HG02943 (cell line): ENCODE measurements around the gene CALCOCO1.

ENCODE experiments used
- ATAC-seq: cut with Tn5 transposase; IDR thresholded peaks from one replicate; pipeline ENCODE4 v1.9.1; 2021; ENCODE audit warnings: mild to moderate bottlenecking, low read depth, moderate library complexity; ENCODE audit not compliant: unreplicated experiment

The CALCOCO1 gene

DNA sequence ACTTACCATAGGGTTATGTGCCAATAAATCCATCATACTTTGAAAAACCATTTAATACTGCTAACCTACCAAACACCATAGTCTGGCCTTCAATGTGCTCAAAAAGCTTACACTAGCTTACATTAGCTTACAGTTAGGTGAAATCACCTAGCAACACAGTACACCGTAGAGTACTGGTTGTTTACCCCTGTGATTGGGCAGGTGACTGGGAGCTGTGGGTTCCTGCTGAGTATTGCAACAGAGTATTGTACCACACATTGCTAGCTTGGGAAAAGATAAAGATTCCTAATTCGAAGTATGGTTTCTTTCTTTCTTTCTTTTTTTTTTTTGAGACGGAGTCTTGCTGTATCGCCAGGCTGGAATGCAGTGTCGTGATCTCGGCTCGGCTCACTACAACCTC lies 56.9 kb downstream of the CALCOCO1 start:
- no peak for ATAC-seq

DNA sequence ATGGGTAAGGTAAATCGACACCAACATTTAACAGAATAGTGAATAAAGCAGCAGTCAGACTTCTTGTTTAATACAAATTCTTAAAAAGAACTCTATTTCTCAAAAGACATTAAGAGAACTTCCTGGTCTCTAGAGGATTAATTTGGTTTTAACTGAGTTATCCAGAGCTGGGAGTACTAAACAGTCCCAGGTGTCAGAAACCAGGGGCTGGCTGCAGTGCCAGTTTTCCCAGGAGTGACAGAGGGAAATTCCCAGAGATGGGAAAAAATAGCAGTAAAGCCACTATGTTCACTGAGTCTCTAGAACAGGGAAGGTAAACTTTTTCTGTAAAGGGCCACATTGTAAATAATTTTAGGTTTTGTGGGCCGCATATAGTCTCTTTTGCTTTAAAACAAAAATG lies 60.2 kb downstream of the CALCOCO1 start:
- ATAC-seq = no peak

DNA sequence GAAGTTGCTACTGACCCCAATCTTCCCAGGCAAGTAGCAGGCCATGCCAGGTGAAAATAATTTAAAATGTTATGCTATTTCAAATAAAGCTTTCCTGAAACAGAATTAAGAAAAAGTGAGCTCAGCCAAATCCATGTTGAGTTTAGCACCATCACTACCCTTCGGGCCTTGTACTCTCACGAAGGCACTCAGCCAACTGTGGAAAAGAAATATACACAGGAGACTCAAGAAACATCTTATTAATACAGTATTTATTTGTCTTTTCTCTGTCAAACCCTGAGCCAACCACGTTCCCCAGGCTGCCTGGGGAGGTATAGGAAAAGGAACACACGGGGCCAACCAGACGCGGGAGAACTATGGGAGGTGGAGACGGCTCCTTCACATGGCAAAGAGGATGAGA lies 62.3 kb downstream of the CALCOCO1 start:
- ATAC-seq = no peak

DNA sequence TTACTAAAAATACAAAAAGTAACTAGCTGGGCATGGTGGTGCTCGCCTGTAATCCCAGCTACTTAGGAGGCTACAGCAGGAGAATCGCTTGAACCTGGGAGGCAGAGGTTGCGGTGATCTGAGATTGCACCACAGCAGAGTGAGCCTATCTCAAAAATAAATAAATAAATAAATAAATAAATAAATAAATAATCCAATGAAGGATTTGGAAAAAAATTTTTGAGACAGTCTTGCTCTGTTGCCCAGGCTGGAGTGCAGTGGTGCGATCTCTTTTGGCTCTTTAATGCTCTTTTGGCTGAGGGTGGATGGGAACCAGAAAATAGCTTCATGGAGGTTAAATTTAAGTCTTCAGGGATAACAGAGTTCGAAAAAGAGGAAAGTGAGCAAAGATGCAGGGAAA lies 63.1 kb downstream of the CALCOCO1 start:
- ATAC-seq = no peak

DNA sequence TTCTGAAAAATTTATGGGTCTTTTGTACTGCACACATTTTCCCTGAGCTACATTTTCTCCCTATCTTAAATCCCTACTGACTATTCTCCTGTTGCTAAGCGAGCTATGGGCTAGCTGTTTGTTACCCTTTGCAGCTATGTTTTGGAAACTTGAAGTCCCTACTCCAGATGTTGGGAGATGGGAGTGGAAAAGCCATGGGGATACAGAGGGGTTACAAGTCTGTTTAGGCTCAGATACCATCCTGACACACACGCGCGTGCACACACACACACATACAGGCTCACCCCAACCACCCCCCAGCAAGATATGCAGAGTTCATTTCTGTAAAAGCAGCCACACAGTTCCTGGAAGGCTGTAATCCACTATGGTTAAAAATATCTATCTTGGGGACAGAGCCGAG lies 67.2 kb downstream of the CALCOCO1 start:
- no peak for ATAC-seq

DNA sequence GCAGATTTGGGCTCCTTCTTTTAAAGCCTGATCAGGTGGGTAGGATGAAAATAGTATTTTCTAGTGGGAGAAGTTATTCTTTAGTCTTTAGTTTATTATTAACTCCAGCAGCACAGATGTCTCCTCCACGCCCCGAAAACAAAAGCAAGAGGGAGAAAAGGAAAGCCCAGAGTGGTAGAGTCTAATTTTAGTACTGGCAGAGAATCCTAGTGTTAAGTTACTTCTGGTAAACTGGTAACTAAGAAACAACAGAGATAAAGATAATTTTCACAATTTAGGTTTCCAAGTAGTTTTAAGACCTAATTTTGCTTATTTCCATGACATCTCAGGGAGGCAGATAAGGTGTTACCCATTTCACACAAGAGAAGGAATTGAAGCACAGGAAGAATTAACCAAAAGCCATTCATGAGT lies 67.7 kb downstream of the CALCOCO1 start:
- no peak for ATAC-seq

DNA sequence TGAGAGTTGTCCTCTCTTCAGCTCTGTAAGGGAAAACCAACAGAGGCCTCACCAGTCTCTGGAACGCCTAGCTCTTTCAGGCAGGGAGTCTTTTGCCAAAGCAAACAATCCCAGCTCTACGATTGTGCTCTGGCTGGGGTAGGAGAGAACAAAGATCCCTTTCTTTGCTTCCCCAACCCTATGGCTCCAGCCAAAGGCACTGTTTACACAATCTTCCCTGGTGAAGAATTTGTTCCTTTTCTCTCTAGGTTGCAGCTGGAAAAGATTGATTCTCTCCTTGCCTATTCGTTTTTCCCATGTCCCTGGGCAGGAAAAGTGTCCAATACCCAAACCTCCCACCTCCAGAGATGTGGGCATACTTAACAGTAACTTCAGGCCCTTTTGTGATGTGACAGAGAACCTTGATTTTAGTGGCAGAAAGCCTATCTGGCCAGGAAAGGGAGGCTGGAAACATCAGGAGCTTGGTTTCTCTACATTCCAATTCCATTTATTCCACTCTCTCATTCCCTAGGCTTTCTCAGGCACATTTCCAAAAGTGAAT lies 68.2 kb downstream of the CALCOCO1 start:
- ATAC-seq = no peak
